GM19099 (cell line): Measurements from ENCODE around the gene LAMA3.

Experiments used
- POLR2A ChIP-seq: IDR thresholded peaks from 3 replicates; pipeline ENCODE4 v1.6.1; 2011; ENCODE audit warnings: low read depth; ENCODE audit not compliant: insufficient read length; ENCODE audit errors: extremely low read depth

Gene LAMA3

DNA sequence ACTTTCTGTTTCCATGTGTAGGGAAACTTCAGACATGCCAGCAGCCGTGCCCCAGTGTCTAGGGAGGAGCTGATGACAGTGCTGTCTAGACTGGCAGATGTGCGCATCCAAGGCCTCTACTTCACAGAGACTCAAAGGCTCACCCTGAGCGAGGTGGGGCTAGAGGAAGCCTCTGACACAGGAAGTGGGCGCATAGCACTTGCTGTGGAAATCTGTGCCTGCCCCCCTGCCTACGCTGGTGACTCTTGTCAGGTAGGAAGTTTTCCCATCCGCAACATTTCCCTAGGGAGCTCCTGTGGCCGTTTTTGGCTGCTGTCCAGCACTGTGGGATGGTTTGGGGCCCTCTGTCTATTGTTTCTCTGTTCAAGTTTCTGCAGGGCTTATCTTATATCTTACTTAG lies 182.2 kb downstream of the LAMA3 start:
- TF ChIP-seq POLR2A, result no peak

DNA sequence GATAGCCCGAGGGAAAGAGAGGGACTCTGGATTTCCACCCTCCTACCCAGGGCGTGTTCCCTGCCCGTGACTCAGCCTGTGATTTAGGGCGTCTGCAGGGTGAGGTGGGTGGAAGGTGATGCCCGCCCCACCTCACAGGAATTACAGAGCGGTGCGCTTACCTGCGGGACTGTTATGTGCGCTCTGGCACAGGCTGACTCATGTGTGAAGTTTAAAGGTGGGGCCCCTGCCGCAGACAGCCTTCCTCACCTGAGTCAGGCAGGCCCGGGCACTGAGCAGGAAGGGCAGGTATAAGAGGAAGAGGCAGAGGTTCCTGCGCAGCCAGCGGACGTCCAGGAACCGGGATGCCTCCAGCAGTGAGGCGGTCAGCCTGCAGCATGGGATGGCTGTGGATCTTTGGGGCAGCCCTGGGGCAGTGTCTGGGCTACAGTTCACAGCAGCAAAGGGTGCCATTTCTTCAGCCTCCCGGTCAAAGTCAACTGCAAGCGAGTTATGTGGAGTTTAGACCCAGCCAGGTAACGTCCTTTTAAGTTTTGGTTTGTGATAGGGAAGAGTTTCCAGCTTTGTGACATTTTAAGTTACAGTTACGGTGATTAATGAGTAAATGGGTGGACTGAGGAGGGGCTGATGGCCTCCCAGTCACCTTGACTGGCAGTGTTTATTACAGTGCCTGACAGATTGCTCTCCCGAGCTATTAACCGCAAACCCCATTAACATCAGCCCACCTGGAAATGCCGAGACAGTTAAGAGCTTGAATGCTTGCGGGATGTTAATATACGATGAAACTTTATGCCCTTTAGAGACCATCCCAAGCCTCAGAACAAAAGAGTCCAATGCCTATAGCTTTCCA lies 183.7 kb downstream of the LAMA3 start:
- TF ChIP-seq POLR2A, result no peak

DNA sequence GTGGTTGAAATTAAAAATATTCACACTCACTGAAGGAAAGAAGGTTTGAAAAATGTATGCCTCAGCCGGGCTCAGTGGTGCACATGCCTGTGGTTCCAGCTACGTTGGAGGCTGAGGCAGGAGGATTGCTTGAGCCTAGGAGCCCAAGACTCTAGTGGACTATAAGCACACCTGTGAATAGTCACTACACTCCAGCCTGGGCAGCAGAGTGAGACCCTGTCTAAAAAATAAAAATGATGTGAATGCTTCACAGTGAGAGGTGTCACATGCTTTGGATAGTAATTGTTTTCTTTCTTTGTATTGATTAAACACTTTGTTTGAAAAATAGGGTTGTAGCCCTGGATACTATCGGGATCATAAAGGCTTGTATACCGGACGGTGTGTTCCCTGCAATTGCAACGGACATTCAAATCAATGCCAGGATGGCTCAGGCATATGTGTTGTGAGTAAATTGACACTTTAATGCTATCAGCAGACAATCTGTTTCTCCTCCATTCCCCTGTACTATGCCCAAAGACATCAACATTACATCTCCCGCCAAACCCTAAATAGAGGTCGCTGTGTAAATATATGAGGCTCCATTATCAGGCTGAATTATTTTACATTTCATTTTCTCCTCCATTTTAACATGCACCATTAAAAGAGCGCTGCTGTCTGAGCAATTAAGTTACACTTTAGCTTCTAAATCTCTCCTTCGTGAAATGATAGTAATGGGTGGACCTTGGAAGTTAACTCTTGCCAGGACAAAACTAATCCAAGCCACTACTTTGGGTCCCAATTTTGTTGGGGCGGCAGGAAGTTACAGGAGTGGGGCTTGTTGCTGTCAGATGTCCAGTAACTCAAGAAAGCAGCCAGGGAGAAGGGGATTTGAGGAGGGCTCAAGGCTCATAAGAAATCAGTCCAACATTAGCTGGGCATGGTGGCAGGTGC lies 187.0 kb downstream of the LAMA3 start:
- no peak for TF ChIP-seq POLR2A

DNA sequence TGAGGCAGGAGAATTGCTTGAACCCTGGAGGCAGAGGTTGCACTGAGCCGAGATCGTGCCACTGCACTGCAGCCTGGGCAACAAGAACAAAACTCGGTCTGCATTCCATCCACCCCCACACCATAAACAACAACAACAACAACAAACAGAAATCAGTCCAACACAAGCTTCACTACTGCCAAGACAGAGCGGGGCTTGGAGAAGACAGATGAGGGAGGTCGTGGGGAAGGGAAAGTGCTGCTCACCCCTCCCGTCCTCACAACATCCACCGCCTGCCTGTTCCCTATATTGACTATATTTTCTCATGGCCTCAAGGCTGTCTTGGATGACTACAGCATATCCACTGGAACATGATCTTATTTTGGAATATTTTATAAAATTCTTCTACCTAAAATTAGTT lies 187.7 kb downstream of the LAMA3 start:
- no peak for TF ChIP-seq POLR2A

DNA sequence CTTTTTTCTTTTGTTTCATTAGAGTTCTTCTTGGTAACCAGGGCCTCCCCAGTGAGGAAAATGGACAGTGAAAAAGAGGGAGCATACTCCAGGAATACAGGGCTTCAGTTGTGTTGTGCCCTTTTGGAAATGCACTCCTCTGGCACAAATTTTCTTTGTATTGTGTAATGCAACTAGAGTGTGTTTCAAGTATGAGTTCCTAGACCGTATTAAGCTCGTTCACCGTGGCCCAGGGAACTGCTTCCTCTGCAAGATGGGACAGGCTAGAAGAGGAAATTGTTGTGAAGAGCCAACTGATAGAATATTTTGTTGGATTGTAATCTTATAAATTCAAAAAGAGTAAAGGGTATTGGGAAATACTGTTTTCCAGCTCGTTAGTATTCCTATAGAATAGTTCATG lies 188.1 kb downstream of the LAMA3 start:
- no peak for TF ChIP-seq POLR2A

DNA sequence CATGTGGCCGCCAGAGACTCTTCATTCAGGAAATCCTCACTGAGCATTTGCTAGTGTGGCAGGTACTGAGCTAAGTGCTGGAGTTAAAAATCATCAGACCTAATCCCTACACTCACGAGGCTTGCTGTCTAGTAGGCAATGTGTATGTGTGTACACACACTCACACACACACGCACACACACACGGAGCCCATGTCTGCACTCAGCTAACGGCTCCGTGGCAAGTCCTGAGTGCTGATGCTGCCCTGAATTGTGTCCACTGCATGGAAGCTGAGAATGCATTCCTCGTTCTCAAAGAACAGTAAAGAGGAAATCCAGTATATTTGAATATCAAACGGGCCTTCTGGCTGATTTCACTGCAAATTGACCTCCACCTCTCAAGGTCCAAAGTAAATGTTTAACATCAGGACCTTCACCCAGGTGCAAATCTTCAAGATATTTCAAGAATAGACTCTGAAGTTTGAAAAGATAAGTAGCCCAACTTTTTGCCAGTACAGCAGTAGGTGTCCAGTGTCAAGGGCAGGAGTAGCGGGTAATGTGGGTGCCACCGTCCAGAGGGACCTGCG lies 189.2 kb downstream of the LAMA3 start:
- no peak for TF ChIP-seq POLR2A

DNA sequence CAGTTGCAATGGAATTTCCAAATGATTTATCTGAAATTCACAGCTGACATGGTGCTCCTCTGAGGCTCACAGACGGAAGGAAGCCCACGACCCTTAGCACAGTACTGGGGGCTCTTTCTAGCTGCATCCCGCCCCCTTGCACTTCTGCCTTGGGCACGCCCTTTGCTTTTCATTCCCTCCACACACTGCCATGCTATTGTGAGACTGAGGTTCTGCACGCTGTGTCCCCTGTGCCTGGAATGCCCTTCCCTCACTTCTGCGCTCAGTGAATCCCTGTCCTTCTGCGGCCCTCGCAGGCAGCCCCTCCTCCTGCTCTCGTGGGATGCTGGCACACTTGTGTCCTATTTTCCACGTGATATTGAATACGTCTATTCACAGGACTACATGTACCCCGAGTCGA lies 189.9 kb downstream of the LAMA3 start:
- TF ChIP-seq POLR2A, result no peak

DNA sequence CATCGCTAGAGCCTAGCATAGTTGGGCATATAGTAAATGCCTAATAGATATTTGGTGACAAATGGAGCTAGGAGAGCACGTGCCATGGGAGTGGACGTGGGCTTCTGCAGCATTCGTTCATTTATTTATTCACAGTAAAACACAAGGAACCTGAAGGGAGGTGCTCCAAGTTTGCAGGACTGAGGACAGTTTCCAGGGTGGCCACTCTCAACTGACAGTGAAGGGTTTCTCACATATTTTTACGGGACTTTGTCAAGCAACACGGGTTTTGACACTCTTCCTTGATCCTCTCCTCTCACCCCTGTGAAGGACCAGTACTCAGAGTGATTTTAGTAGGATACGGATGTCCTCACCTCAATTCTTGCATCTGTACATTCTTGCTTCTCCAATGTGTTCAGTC lies 190.3 kb downstream of the LAMA3 start:
- TF ChIP-seq POLR2A, result no peak

DNA sequence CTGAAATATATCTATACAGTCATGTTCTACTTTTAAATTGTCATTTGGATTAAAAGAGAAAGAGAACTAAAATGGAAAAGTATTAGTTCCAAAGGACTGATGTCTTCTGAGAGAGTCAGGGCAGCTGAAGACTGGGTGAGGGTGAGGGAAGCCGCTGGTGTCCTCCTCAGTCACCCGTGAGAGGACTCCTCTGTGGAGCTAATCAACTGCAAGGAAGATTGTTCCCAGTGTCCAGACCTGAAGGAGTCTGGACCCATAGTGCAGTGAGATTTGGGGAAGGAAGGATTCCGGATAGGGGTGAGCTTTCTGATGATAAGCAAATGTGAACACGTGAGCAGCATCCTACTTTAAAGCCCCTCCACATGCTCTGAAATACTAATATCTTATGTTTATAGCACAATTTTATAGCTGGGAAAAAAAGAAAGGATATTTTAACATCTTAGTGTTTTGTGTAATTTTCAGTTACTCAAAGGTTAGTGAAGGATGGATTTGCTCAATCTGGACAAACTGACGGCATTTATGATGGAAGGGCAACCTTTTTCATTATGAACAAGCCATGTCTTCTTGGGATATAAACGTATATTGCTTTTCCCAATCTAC lies 190.8 kb downstream of the LAMA3 start:
- TF ChIP-seq POLR2A, result no peak

DNA sequence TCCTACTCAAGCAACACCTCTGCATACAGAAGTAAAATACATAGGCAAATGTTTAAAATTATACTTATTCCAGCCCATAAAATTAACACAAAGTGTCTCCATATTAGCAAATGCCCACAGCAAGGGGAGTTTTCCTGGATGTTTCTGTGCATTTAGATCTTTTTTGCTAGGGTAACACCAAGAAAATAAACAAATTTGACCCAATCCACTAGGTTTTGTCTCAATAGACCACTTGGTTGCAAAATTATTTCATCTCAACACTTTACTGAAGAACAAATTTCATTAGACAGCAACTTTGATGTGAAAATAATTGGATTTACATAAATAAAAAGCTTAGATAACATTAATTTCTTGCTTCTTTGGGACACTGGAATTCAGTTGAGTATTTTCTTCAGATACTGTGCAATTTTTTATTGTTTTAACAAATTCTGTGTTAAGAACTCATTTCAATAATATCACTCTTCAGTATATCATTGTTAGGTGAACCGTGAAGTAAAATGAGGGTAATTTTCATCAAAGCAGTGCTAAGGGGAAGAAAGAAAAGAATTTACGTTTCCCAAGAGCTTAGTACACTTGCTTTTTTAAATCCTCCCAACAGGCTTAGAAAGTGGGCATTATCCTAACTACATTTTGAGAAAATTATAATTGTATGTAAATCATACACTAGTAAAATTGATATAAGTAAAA lies 191.8 kb downstream of the LAMA3 start:
- TF ChIP-seq POLR2A, result no peak

DNA sequence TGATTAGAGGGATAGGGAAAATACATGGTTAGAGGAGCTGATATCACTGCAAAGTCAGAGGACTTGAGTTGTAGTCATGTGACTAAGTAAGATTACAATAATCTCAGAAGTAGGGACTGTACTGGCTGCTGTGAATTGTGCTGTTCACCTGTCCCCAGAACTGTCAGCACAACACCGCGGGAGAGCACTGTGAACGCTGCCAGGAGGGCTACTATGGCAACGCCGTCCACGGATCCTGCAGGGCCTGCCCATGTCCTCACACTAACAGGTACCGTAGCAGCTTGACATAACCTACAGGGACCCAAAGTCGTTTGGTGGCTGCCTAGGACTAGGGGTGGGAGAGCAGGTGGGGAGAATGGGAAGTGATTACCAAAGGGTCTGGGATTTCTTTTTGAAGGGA lies 192.5 kb downstream of the LAMA3 start:
- no peak for TF ChIP-seq POLR2A

DNA sequence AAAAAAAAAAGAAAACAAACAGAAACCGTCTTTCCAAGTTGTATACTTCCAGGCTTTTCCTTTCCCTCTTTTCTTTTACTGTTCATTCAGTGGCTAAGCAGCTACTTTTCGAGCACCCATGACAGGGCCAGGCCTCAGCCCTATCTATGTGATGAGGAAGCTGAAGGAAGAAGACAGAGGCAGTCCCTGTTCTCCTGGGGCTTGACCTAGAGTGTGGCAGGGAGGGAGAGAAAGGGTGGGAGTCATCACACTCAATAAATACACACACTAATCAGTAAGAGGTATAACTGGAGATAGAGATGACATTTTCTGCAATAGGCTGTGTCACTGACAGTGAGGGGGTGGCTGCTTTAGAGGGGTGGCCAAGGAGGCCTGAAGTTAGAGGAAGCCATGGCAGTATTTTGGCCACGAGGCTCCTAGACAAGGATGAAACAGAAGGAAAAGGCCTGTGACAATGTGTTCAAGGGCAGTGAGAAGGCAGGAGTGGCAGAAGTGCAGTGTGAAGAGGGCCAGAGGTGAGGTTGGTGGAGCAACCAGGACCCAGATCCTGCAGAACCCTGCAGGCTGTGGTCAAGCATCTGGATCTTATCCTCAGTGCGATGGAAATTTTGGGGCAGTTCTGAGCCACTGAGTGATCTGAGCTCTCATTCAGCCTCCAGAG lies 193.5 kb downstream of the LAMA3 start:
- TF ChIP-seq POLR2A, result no peak

DNA sequence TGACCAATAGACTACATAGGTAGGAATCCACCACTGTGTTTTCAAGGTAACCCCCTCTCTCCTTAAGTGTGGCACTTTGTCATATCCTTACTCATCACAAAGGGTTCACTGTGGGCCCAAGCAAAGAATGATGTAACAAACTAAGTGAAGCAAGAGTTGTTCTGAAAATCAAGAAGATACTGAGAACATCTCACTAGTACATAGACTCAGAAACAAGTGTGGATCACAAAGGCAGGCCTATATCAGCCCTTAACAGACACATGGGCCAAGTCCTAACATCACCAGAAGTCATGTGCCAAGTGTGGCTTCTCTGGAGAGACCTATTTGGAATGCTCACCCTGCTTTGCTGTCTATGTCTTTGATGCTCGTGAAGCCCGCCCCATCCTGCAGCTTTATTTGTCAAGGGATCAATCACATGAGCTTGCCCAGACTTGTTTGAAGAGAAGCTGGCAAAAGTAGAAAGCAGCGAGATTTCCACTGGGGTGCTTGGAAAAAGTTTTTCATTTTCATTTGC lies 194.1 kb downstream of the LAMA3 start:
- no peak for TF ChIP-seq POLR2A
